Stimulated activated memory B cell treated with anti-CD40 and anti-IgM and Interleukin-4, amounts not matched to agents 10 μg/mL and 1 μg/mL and 100 μg/mL, for 72 hours (primary cell): ENCODE results near the gene TELO2.

Source experiments
- ATAC-seq: fragments of 150-1000 bp; cut with Tn5 transposase; 2 replicates; pipeline ENCODE4 v1.10.0; 2021
- H3K27ac Mint-ChIP-seq: one replicate; pipeline ENCODE4 v1.8.0; 2022; ENCODE audit warnings: mild to moderate bottlenecking, mixed read lengths
- H3K27me3 Mint-ChIP-seq: one replicate; pipeline ENCODE4 v1.8.0; 2022; ENCODE audit warnings: mixed read lengths
- H3K36me3 Mint-ChIP-seq: one replicate; pipeline ENCODE4 v1.8.0; 2022; ENCODE audit warnings: mixed read lengths
- H3K4me1 Mint-ChIP-seq: one replicate; pipeline ENCODE4 v1.8.0; 2022; ENCODE audit warnings: mixed read lengths
- H3K4me3 Mint-ChIP-seq: one replicate; pipeline ENCODE4 v1.8.0; 2022; ENCODE audit warnings: mild to moderate bottlenecking, moderate library complexity, mixed read lengths
- H3K9me3 Mint-ChIP-seq: one replicate; pipeline ENCODE4 v1.8.0; 2022; ENCODE audit warnings: mixed read lengths

TELO2 gene

DNA sequence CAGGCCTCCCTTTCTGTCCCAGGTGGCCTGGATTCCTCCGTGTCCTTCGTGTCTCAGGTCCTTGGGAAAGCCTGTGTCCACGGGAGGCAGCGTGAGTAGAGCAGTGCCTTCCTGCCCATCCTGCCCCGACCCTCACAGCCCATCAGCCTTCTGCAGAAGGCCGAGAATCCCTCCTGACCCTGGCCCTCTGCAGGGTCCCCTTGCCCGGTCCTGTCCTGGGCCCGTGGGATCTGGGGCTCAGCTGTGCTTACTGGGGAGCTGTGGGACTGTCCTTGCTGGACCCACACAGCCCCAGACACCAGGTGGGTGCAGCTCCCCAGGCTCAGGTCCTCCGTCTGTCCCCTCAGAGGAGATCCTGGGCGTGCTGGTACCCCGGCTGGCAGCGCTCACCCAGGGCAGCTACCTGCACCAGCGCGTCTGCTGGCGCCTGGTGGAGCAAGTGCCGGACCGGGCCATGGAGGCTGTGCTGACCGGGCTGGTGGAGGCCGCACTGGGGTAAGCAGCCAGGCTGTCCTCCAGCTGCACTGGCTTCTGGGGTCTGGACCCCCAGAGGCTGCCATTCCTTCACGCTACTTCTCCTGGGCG, 3.9 kb downstream of the TELO2 start:
- no peak for ATAC-seq
- Mint-ChIP-seq H3K27ac (no peak overlapping the region), H3K4me1 (peaks cover 18% of the 10 kb centered on the region), H3K27me3 (no peaks in the 10 kb centered on the region), H3K36me3 (peaks cover 33% of the 10 kb centered on the region), H3K9me3 (no peaks in the 10 kb centered on the region), H3K4me3 (no peak overlapping the region)

DNA sequence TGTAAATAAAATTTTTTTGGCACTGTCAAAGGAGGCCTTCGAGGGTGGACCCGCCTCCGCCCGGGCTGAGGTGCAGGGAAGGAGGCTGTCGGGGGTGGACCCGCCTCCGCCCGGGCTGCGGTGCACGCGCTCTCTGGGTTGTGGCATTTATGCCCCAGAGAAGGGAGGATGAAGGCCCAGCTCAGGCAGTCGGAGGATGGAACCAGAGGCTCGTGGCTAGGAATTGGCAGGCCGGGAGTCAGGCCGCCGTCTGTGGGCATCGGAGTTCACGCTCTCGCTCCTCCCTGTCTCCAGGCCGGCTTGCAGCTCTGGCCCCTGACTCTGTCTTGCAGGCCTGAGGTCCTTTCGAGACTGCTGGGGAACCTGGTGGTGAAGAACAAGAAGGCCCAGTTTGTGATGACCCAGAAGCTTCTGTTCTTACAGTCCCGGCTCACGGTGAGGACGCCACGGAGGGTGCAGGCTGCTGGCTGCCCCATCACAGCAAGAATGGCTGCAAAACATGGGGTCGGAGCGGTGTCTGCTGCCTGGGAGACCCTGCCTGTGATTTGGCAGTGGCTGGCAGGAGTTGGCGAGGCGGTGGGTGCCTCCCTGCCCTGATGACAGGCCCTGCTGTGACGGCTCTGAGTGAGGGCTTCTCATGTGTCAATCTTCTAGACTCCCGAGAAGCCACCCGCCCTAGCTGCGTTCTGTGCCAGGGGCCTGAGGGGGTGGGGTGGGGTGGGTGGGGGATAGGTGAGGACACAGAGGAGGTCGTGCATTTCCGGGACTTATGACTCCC, 5.9 kb downstream of the TELO2 start:
- Mint-ChIP-seq H3K9me3 (no peaks in the 10 kb centered on the region), H3K27me3 (no peaks in the 10 kb centered on the region), H3K4me3 (no peak overlapping the region), H3K4me1 (peaks cover 6% of the 10 kb centered on the region), H3K27ac (no peak overlapping the region), H3K36me3 (peaks cover 44% of the 10 kb centered on the region)
- ATAC-seq: no peak

DNA sequence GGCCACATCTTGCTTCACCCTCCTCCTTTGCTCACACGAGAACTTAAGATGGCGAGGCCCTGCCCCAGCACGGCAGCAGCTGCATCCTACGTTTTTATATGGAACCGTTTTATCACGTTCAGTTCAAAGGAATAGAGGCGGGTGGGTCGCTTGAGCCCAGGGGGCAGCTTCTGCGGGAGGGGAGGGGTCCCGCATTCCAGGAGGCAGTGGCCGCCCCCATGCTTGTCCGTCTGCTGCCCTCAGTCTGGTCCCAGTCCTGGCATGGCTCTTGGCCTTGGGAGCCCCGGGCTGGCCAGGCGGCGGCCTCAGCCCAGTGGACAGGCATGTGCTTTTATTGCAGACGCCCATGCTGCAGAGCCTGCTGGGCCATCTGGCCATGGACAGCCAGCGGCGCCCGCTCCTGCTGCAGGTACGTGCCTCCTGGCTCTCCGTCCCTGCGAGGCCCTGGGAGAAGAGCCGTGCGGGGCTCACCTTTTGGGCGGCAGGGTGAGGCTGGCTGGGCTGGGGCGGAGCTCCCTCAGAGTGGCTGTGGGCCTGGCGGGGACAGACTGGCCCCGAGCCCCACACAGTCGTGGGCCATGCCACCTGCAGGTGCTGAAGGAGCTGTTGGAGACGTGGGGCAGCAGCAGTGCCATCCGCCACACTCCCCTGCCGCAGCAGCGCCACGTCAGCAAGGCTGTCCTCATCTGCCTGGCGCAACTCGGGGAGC, 6.8 kb downstream of the TELO2 start:
- no peaks in the 10 kb centered on the region for H3K9me3 Mint-ChIP-seq
- H3K4me3 Mint-ChIP-seq: no peak overlapping the region
- H3K27ac Mint-ChIP-seq: no peak overlapping the region
- H3K36me3 Mint-ChIP-seq: peaks cover 44% of the 10 kb centered on the region
- H3K4me1 Mint-ChIP-seq: no peaks in the 10 kb centered on the region
- ATAC-seq: no peak
- no peaks in the 10 kb centered on the region for H3K27me3 Mint-ChIP-seq

- Mint-ChIP-seq H3K27me3 (no peaks in the 10 kb centered on the region), H3K4me3 (no peak overlapping the region), H3K27ac (no peak overlapping the region), H3K36me3 (peaks cover 44% of the 10 kb centered on the region), H3K9me3 (no peaks in the 10 kb centered on the region), H3K4me1 (no peaks in the 10 kb centered on the region)
- no peak for ATAC-seq
Observed at GRCh38 chr16:1500465-1501150, 7.4 kb downstream of the TELO2 start.

GRCh38 chr16:1501630-1502029, 8.5 kb downstream of the TELO2 start:
- ATAC-seq: no peak
- Mint-ChIP-seq H3K4me1 (no peaks in the 10 kb centered on the region), H3K27ac (no peak overlapping the region), H3K9me3 (no peaks in the 10 kb centered on the region), H3K36me3 (peaks cover 45% of the 10 kb centered on the region), H3K27me3 (no peaks in the 10 kb centered on the region), H3K4me3 (no peak overlapping the region)

DNA sequence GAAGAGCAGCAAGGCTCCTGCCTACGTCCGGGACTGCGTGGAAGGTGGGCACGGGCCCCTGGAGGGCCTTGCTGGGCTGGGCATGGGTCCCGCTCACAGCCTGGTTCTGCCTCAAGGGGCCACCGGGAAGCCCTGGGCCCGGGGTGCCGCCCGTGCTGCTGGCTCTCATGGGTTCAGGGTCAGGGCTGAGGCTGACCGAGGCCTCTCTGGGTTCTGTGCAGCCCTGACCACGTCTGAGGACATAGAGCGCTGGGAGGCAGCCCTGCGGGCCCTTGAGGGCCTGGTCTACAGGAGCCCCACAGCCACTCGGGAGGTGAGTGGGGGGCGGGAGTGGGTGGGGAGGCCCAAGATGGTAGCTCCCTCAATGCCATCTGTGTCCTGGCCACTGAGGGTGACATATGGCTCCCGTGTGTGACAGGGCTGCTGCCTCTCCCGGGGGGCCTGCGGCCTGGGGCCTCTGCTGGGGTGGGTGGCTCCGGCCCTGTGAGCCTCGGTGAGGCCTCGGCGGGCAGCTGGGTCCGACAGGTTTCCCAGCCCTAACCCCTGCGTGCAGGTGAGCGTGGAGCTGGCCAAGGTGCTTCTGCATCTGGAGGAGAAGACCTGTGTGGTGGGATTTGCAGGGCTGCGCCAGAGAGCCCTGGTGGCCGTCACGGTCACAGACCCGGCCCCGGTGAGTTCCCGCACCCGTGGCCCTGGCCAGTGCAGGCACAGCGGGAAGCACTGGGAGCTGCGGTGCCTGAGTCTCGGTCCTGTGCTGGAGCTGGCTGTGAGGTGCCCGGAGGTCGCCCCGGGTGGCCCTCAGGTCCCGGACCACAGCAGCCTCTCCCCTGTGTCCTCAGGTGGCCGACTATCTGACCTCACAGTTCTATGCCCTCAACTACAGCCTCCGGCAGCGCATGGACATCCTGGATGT, 9.2 kb downstream of the TELO2 start:
- Mint-ChIP-seq H3K27ac (no peak overlapping the region), H3K9me3 (no peaks in the 10 kb centered on the region), H3K4me3 (no peak overlapping the region), H3K36me3 (peaks cover 43% of the 10 kb centered on the region), H3K4me1 (no peaks in the 10 kb centered on the region), H3K27me3 (no peaks in the 10 kb centered on the region)
- ATAC-seq: no peak

DNA sequence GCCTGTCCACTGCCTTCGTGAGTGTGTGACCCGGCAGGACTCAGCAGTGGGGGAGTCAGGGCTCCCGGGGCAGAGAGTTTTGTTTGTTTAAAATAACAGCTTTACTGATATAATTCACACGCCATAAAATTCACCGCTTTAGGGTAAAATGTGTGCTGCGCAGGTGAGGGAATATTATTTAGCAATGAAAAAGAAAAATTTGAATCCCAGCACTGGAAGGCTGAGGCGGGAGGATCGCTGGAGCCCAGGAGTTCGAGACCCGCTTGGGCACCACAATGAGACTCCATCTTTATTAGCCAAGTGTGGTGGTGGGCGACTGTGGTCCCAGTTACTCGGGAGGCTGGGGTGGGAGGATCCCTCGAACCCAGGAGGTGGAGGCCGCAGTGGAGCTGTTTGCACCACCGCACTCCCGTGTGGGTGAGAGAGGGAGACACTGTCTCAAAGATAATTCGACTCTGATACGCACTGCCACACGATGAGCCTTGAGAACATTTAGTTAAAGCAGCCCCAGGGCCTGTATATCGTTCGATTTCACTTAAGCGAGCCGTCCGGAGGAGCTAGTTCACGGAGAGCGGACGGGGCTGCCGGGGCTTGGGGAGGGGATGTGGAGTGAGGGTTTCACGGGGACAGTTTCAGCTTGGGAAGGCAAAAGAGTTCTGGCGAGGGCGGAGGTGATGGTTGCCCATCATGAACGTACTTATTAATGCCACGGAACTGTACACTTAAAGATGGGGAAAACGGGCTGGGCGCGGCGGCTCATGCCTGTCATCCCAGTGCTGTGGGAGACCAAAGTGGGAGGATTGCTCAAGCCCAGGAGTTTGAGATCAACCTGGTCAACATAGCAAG, 10.2 kb downstream of the TELO2 start:
- no peak overlapping the region for H3K4me3 Mint-ChIP-seq
- no peak overlapping the region for H3K27ac Mint-ChIP-seq
- peaks cover 39% of the 10 kb centered on the region for H3K36me3 Mint-ChIP-seq
- no peak for ATAC-seq
- H3K4me1 Mint-ChIP-seq: no peaks in the 10 kb centered on the region
- no peaks in the 10 kb centered on the region for H3K9me3 Mint-ChIP-seq
- H3K27me3 Mint-ChIP-seq: no peaks in the 10 kb centered on the region

- Mint-ChIP-seq H3K4me1 (no peaks in the 10 kb centered on the region), H3K36me3 (peaks cover 37% of the 10 kb centered on the region), H3K9me3 (no peaks in the 10 kb centered on the region), H3K27ac (no peak overlapping the region), H3K27me3 (no peaks in the 10 kb centered on the region), H3K4me3 (no peak overlapping the region)
- ATAC-seq: no peak
Observed at GRCh38 chr16:1505073-1505844, 12.1 kb downstream of the TELO2 start.

DNA sequence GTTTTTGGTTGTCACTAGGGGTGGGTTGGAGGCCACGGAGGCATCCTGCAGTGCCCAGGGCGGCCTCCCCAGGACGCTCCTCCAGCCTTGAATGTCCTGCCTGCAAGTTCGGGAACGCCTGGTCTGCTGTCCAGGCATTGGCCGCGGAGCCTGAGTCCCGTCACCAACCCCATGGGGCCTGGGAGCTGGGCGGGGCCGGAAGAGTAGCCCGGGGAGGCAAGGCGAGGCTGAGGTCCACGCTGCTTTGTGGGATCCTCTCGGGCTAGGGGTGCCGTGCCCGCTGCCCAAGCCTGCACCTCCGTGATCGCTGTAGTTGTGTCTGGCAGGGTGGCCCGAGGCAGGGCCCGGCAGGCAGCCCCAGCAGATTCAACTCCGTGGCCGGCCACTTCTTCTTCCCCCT, 12.8 kb downstream of the TELO2 start:
- Mint-ChIP-seq H3K9me3 (no peaks in the 10 kb centered on the region), H3K4me1 (no peaks in the 10 kb centered on the region), H3K27me3 (no peaks in the 10 kb centered on the region), H3K4me3 (no peak overlapping the region), H3K36me3 (peaks cover 42% of the 10 kb centered on the region), H3K27ac (no peak overlapping the region)
- no peak for ATAC-seq

DNA sequence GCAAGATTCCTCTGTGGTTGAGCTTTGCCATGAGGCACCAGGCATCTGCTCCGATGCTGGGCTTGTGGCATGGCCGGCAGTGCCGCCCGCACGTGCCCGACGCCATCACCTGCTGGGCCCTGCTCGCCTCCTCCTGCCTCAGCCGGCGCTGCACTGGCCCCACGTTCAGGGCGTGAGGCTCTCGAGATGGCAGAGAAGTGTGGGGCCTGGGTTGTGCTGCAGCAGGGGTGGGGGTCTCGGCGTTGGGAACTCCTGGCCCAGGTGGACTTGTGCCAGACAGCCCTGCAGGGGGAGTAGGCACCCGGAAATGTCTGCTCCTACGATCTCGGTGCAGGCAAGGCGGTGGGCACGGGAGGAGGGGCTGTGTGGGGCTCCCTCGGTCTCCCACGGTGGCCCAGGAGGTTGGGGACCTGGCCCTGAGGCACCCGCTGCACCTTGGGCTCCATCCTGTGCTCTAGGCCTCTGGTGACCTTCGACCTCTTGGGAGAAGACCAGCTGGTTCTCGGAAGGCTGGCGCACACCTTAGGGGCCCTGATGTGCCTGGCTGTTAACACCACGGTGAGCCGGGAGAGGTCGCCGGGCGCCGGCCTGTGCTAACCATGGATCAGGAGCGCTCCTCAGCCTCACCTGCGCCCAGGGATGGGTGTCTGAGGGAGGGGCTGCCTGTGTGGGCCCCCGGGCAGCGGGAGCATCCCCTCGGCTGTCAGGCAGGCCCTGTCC, 13.5 kb downstream of the TELO2 start:
- Mint-ChIP-seq H3K27me3 (no peaks in the 10 kb centered on the region), H3K27ac (no peak overlapping the region), H3K4me3 (no peak overlapping the region), H3K4me1 (no peaks in the 10 kb centered on the region), H3K36me3 (peaks cover 47% of the 10 kb centered on the region), H3K9me3 (no peaks in the 10 kb centered on the region)
- no peak for ATAC-seq

DNA sequence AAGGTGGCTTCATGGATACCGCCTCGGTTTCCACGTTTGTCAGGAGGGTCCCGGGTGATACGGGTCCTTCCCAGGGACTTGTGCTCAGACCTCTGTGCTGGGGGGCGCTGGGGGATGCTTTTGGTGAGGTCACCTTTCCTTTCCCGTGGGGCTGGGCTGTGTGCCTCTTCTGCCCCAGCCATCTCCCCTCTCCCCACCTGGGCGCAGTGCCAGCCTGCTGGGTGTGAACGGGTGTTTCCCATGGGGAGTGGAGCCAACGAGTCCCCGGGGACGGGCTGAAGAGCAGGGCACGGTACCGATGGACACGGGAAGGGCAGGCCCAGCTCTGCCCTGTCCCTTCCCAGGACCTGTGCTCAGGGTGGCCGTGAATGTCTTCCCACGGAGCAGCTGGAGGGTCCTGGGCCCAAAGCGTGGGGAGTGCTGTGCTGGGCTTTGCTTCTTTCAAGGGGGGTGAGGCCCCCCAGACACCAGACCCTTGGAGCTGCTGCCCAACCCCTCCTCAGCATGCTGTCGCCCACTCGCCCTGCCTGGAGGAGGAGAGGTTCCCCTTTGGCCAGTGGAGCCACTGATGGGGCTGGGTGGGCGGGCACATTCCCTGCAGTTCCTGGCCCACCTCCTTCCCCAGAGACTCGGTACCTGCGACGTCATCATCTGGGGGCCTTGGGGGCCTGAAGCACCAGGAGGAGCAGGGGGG, 15.5 kb downstream of the TELO2 start:
- Mint-ChIP-seq H3K27ac (no peak overlapping the region), H3K9me3 (no peaks in the 10 kb centered on the region), H3K36me3 (peaks cover 48% of the 10 kb centered on the region), H3K4me3 (no peak overlapping the region), H3K27me3 (no peaks in the 10 kb centered on the region), H3K4me1 (no peaks in the 10 kb centered on the region)
- ATAC-seq: no peak

GRCh38 chr16:1509307-1510221, 16.4 kb downstream of the TELO2 start:
- H3K9me3 Mint-ChIP-seq: no peaks in the 10 kb centered on the region
- H3K27me3 Mint-ChIP-seq: no peaks in the 10 kb centered on the region
- H3K27ac Mint-ChIP-seq: no peak overlapping the region
- H3K36me3 Mint-ChIP-seq: peaks cover 48% of the 10 kb centered on the region
- H3K4me3 Mint-ChIP-seq: no peak overlapping the region
- ATAC-seq: no peak
- no peaks in the 10 kb centered on the region for H3K4me1 Mint-ChIP-seq
